Heart right ventricle (tissue), 16 donors: Measurements from ENCODE around the gene DTNBP1. TPM values are rescaled to one million over a fixed set of nuclear protein-coding genes. Genes with fewer than 3 reads are reported as not detected.

Experiments used
- ATAC-seq, 8 donors: fragments of 200-7000 bp; cut with Tn5 transposase; one replicate each; pipeline ENCODE4 v1.9.1; 2020; ENCODE audit warnings: mild to moderate bottlenecking in 8 of 8, moderate library complexity in 8 of 8, moderate number of reproducible peaks in 1 of 8
- DNase-seq, 2 donors: peaks; one replicate each; pipeline ENCODE4 v3.0.0-alpha.2; 2020
- H3K27ac ChIP-seq, 10 donors: fragments of 200-600 bp; sonication (generic) in 2 of 10; one replicate each; pipeline versions ENCODE4 v1.5.0 to v1.8.0; 2020 to 2022; ENCODE audit warnings: mild to moderate bottlenecking in 3 of 10
- H3K27me3 ChIP-seq, 7 donors: fragments of 200-600 bp; one replicate each; pipeline ENCODE4 v1.8.0; 2021 to 2022; ENCODE audit warnings: mild to moderate bottlenecking in 2 of 7
- H3K36me3 ChIP-seq, 9 donors: fragments of 200-600 bp; sonication (generic) in 1 of 9; one replicate each; pipeline versions ENCODE4 v1.5.0 to v1.8.0; 2020 to 2022; ENCODE audit warnings: mild to moderate bottlenecking in 2 of 9
- H3K4me1 ChIP-seq, 9 donors: fragments of 200-600 bp; sonication (generic) in 1 of 9; one replicate each; pipeline versions ENCODE4 v1.5.0 to v1.8.0; 2020 to 2022; ENCODE audit warnings: mild to moderate bottlenecking in 4 of 9
- H3K4me3 ChIP-seq, 10 donors: fragments of 200-600 bp; sonication (generic) in 2 of 10; one replicate each; pipeline versions ENCODE4 v1.5.0 to v1.8.0; 2020 to 2022; ENCODE audit warnings: mild to moderate bottlenecking in 7 of 10, moderate library complexity in 2 of 10
- H3K9me3 ChIP-seq, 11 donors: fragments of 200-600 bp in 10 of 11; sonication (generic) in 2 of 11; one replicate each; pipeline versions ENCODE4 v1.5.0 to v1.8.0; 2013 to 2022; ENCODE audit warnings: mild to moderate bottlenecking in 2 of 11, control low read depth in 1 of 11, moderate library complexity in 1 of 11
- WGBS, 2 donors: extraction: QIAGEN DNeasy Blood & Tissue Kit; methylation state at CpG; one replicate each; pipeline ENCODE4 v1.1.7; 2013; ENCODE audit warnings: inconsistent platforms in 1 of 2; 5-methylcytosine and 5-hydroxymethylcytosine counted together
- intact Hi-C, 10 donors: fragments of 100-400 bp; cut with DNase I; formaldehyde crosslinking; loops; one replicate each; pipeline versions ENCODE4 v1.11.1 to v1.14.2; 2022
- polyA plus RNA-seq, 2 donors: library from polyadenylated mRNA; stranded (reverse); fragments of 200-250 nt; gene quantifications; one replicate each; pipeline ENCODE4 v1.2.3, GENCODE V29; 2013
- total RNA-seq, 10 donors: library from RNA; stranded (reverse); fragmentation: NEBNext Ultra II Directional in 3 of 10; extraction: Animal tissue kit (Norgen Biotek cat#: 25700) in 3 of 10; gene quantifications; one replicate each; pipeline versions ENCODE4 v1.2.1 to v1.2.4, GENCODE V29; 2021 to 2023
- TF ChIP-seq, protein P1 (sequence below), 9 donors: fragments of 200-600 bp; sonication (generic) in 2 of 9; IDR thresholded peaks; one replicate each; pipeline versions ENCODE4 v1.5.0 to v1.8.0; 2021 to 2022; ENCODE audit warnings: antibody characterized with exemption in 9 of 9, mild to moderate bottlenecking in 5 of 9, moderate library complexity in 1 of 9
- donor health status: Arrhythmogenic right ventricular cardiomyopathy.
- donor health status: ischemic (EF 13 %, LVEDD 7.1; RV severe dilation, severe dysfunction).
- donor health status: healthy with polysubstance abuse.
- donor health status: DM: no; HTN: yes; CAD: no.
- donor health status: DM: no; HTN: no; CAD: no.
- donor health status: ischemic (EF 25% LVEDD 6.9; RV normal size, moderate dysfunction).
- donor health status: ischemic (EF 25% LVEDD 5.7; RV mildly dilated, moderate dysfunction).
- donor health status: healthy.
- donor health status: DM: yes; HTN: yes; CAD: no.
- donor health status: Ischemic cardiomyopathy.
- donor health status: ischemic (EF 35%, LVEDD 5.7; RV mildly dilated, moderate dysfunction).
- donor health status: nonischemic (EF 11% LVEDD 7.7; RV severe dilation, severe dysfunction).
- donor health status: DM: yes; HTN: yes; CAD: no.
- donor health status: PGD.
- donor health status: ischemic (EF 29% LVEDD 5.4; RV normal size, mild dysfunction).
- donor health status: nonischemic (EF 23%, LVEDD 6.1; RV moderate dilation, normal function).

The DTNBP1 gene
- total and polyA plus RNA-seq, 12 donors = 5.0 to 27.5 (median 18.4) TPM

DNA sequence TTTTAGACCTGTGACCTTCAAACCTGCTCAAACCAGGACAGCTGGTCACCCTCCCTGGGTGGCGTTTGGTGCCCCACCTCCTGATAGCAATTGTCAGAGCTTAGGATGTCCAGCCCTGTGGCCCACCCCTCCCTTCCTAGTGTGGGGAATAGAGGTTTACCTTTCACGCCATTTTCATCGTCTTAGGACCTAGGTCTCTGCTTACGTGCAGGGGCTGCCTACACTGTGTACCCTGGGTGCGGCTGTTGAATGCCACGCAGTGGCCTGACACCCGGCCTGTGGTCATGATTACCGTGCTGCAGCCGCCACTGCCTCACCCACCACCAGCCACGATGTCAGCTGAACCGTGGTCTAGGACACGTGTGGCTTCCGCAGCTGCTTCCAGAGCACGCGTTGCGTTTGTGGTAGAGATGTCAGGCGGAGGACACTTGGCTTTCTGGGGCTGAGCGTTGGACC is 157.3 kb downstream of the DTNBP1 start:
- Histone ChIP-seq H3K4me3 (peak overlapping the region in 8 of 10 donors; percentile 6 to 42 (median 28)), H3K4me1 (peaks cover 15 to 65% (median 52%) of the 10 kb centered on the region in 9 donors), H3K27me3 (no peaks in the 10 kb centered on the region), H3K27ac (peak overlapping the region; percentile 46 to 88 (median 78)), H3K36me3 (peaks cover 0 to 77% (median 0%) of the 10 kb centered on the region in 9 donors), H3K9me3 (no peaks in the 10 kb centered on the region)
- WGBS, 2 donors = 89 to 92% methylated on average over 18 of the region's 18 CpGs
- peak in 1 of 8 donors; percentile 2 for ATAC-seq
- intact Hi-C loops = loop anchor here in 5 of 10 donors (2.0 to 10.0 kb wide), 5 partner anchors 109 to 1381 kb away; no protein-coding TSS in a partner anchor
- no peak for DNase-seq
- TF ChIP-seq, protein P1, sequence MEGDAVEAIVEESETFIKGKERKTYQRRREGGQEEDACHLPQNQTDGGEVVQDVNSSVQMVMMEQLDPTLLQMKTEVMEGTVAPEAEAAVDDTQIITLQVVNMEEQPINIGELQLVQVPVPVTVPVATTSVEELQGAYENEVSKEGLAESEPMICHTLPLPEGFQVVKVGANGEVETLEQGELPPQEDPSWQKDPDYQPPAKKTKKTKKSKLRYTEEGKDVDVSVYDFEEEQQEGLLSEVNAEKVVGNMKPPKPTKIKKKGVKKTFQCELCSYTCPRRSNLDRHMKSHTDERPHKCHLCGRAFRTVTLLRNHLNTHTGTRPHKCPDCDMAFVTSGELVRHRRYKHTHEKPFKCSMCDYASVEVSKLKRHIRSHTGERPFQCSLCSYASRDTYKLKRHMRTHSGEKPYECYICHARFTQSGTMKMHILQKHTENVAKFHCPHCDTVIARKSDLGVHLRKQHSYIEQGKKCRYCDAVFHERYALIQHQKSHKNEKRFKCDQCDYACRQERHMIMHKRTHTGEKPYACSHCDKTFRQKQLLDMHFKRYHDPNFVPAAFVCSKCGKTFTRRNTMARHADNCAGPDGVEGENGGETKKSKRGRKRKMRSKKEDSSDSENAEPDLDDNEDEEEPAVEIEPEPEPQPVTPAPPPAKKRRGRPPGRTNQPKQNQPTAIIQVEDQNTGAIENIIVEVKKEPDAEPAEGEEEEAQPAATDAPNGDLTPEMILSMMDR (IDR thresholded peaks at IDR 0.05) = no peak

DNA sequence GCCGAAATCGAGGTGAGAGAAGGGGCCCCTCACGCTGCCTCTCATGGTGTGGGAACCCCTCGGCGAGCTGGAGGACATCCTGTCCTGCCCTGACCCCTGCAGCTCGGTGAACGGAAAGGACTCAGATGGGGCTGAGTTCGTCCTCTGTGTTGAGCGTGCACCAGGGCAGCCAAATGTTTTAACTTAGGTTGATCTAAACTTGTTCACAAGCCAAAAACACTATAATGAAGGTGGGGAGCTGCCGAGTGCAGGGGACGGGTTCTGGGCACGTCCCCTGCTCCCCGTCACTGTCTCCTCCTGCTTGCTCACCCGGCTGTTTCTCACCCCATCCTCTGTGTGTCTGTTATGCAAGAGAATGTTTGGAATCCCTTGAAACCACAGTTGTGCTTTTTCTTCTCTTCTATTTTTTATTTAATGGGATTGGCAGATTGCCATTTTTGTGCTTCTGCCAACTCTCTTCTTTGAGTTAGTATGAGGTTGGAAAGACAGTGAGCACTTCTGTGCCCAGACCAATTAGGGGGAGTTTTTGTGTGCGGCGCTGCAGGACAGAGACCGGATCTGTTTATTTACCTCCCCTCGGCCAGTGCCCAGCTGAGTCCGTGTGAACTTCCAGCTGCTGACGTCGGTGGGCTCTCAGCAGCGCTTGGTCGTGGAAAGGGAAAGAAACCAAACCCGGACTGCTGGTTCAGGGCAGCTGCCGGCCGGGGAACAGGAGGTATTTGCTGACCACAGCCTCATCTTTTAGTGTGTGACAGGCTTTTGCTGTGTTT is 158.1 kb downstream of the DTNBP1 start:
- H3K9me3 ChIP-seq = no peaks in the 10 kb centered on the region
- no peaks in the 10 kb centered on the region for H3K27me3 ChIP-seq
- 5 to 7% methylated on average over 26 of the region's 26 CpGs for WGBS, 2 donors
- H3K36me3 ChIP-seq = peaks cover 0 to 79% (median 0%) of the 10 kb centered on the region in 9 donors
- peak; percentile 59 to 86 (median 80) for ATAC-seq
- TF ChIP-seq, protein P1 (IDR thresholded peaks at IDR 0.05) = peak in 1 of 9 donors; percentile 4
- intact Hi-C loops = loop anchor here in 7 of 10 donors (2.0 to 10.0 kb wide), 8 partner anchors 110 to 1380 kb away; partner anchors contain the start of gene JARID2 (in 2 of the 7)
- H3K27ac ChIP-seq = peak overlapping the region; percentile 46 to 88 (median 78)
- peak overlapping the region in 8 of 10 donors; percentile 6 to 42 (median 28) for H3K4me3 ChIP-seq
- DNase-seq = peak; percentile 73 to 75
- H3K4me1 ChIP-seq = peaks cover 15 to 64% (median 51%) of the 10 kb centered on the region in 9 donors

DNA sequence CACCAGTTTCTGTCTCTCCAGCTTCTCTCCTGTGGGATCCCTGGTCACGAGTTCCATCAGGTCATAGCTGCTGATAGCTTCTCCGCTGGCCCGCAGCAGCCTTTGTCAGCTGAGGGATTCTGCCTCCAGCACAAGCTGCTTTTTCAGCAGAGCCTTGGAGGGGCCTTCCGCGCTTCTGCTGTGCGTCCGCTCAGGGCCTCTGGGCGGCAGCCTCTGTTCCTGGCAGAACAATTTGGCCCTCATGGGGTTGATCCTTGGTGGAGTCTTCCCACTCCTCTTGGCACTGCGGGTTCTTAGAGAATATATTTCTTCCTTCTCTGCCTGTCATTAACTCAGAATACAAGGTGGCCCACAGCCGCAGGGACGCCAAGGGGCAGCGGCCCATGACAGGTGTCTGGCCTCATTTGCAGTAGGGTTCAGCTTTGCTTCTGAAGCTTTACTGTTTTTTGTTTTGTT is 158.8 kb downstream of the DTNBP1 start:
- intact Hi-C loops = loop anchor here in 6 of 10 donors (2.0 to 10.0 kb wide), 7 partner anchors 111 to 1379 kb away; partner anchors contain the start of gene JARID2 (in 2 of the 6)
- ATAC-seq = peak; percentile 51 to 77 (median 66)
- TF ChIP-seq, protein P1 (IDR thresholded peaks at IDR 0.05) = peak in 7 of 9 donors; percentile 9 to 41 (median 31)
- Histone ChIP-seq H3K27me3 (no peaks in the 10 kb centered on the region), H3K9me3 (no peaks in the 10 kb centered on the region), H3K36me3 (peaks cover 0 to 76% (median 0%) of the 10 kb centered on the region in 9 donors), H3K27ac (peak overlapping the region; percentile 46 to 88 (median 78)), H3K4me3 (peak overlapping the region in 7 of 10 donors; percentile 6 to 42 (median 35)), H3K4me1 (peaks cover 15 to 64% (median 51%) of the 10 kb centered on the region in 9 donors)
- WGBS, 2 donors = 32 to 33% methylated on average over 12 of the region's 12 CpGs
- peak; percentile 47 to 57 for DNase-seq

DNA sequence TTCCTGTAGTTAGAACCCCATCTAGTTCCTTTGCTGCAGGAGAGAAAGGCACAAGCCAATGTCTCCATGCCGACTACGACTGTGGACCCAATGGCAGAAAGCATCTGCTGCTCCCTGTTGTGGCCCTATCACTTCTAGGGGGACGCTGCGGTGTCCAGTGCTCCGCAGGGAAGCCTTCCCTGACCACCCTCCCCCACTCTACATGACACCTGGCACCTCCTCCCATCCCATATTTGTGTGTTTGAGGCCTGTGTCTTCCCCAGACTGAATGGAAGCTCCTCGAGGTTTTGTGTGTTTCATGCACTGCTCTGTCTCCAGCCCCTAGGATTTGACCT is 159.5 kb downstream of the DTNBP1 start:
- WGBS, 2 donors = 90 to 95% methylated on average over 6 of the region's 6 CpGs
- DNase-seq = no peak

More for the DNA sequence above, 159.5 kb downstream of the DTNBP1 start:
- peak overlapping the region in 4 of 10 donors; percentile 69 to 88 (median 81) for H3K27ac ChIP-seq
- peaks cover 0 to 76% (median 0%) of the 10 kb centered on the region in 9 donors for H3K36me3 ChIP-seq
- H3K4me3 ChIP-seq = no peak overlapping the region
- H3K9me3 ChIP-seq = no peaks in the 10 kb centered on the region
- no peak for ATAC-seq
- H3K4me1 ChIP-seq = peaks cover 15 to 67% (median 52%) of the 10 kb centered on the region in 9 donors
- no peaks in the 10 kb centered on the region for H3K27me3 ChIP-seq
- intact Hi-C loops = loop anchor here in 6 of 10 donors (5.0 to 10.0 kb wide), 6 partner anchors 111 to 1379 kb away; partner anchors contain the start of gene JARID2 (in 2 of the 6)
- TF ChIP-seq, protein P1 (IDR thresholded peaks at IDR 0.05) = no peak
